K562 (cell line): ENCODE measurements around the gene FERMT3. TPM values are rescaled to one million over a fixed set of nuclear protein-coding genes. Genes with fewer than 3 reads are reported as not detected.
A peak's percentile ranks its signal among the peaks of the same experiment; 100 is the strongest.

Experiments used
- CHAMP1 ChIP-seq: fragments of 450-650 bp; IDR thresholded peaks from 2 replicates; pipeline ENCODE4 v1.6.1; 2016; ENCODE audit warnings: mild to moderate bottlenecking
- CREB3L1 ChIP-seq: fragments of 450-650 bp; IDR thresholded peaks from 2 replicates; pipeline ENCODE4 v1.6.1; 2014; ENCODE audit warnings: low read depth, mild to moderate bottlenecking, moderate library complexity, borderline replicate concordance
- FOXJ3 ChIP-seq: sonication (generic); formaldehyde crosslinking; IDR thresholded peaks from 2 replicates; pipeline ENCODE4 v1.4.0; 2020; ENCODE audit warnings: mild to moderate bottlenecking, missing genetic modification reagents
- ILK ChIP-seq: fragments of 450-650 bp; IDR thresholded peaks from 2 replicates; pipeline ENCODE4 v1.6.1; 2016; ENCODE audit warnings: missing genetic modification characterization, low read depth, mild to moderate bottlenecking, missing compliant biosample characterization, moderate library complexity, borderline replicate concordance
- MCM3 ChIP-seq: fragments of 450-650 bp; IDR thresholded peaks from 2 replicates; pipeline ENCODE4 v1.6.1; 2016
- NBN ChIP-seq: fragments of 450-650 bp; IDR thresholded peaks from 2 replicates; pipeline ENCODE4 v1.6.1; 2016; ENCODE audit warnings: low read depth, mild to moderate bottlenecking
- NCOR1 ChIP-seq: fragments of 450-650 bp; IDR thresholded peaks from 2 replicates; pipeline ENCODE4 v1.6.1; 2016; ENCODE audit warnings: mild to moderate bottlenecking, moderate library complexity
- STAT6 ChIP-seq: sonication (generic); formaldehyde crosslinking; IDR thresholded peaks from 2 replicates; pipeline ENCODE4 v1.8.1; 2023; ENCODE audit warnings: mild to moderate bottlenecking, missing genetic modification reagents
- TRIM28 ChIP-seq: fragments of 450-650 bp; IDR thresholded peaks from 2 replicates; pipeline ENCODE4 v1.6.1; 2017
- XRCC4 ChIP-seq: IDR thresholded peaks from one replicate; pipeline ENCODE4 v1.6.1; 2011; ENCODE audit not compliant: insufficient read depth, insufficient read length; ENCODE audit errors: extremely low read depth
- ZBTB17 ChIP-seq: fragments of 450-650 bp; formaldehyde crosslinking; IDR thresholded peaks from 2 replicates; pipeline ENCODE4 v1.4.0; 2020; ENCODE audit warnings: mild to moderate bottlenecking
- ZMIZ1 ChIP-seq, 2 experiments: fragments of 150-350 bp in 1 of 2; IDR thresholded peaks; 2 replicates each; pipeline ENCODE4 v1.6.1; 2012 to 2016; ENCODE audit warnings: low read depth in 2 of 2, low read length in 2 of 2, mild to moderate bottlenecking in 1 of 2, moderate library complexity in 1 of 2
- ZNF263 ChIP-seq: sonication (generic); formaldehyde crosslinking; IDR thresholded peaks from 2 replicates; pipeline ENCODE4 v1.8.0; 2022; ENCODE audit warnings: mild to moderate bottlenecking, missing genetic modification reagents, borderline replicate concordance
- ZNF280A ChIP-seq: fragments of 450-650 bp; IDR thresholded peaks from 2 replicates; pipeline ENCODE4 v1.6.1; 2018; ENCODE audit warnings: mild to moderate bottlenecking, low read depth; ENCODE audit not compliant: partially characterized antibody
- ZNF668 ChIP-seq: fragments of 250-450 bp; sonication (Bioruptor Pico); IDR thresholded peaks from 2 replicates; pipeline ENCODE4 v1.8.0; 2022; ENCODE audit warnings: mild to moderate bottlenecking, inconsistent platforms
- polyA plus RNA-seq, 8 experiments: library from polyadenylated mRNA; depleted of rRNA in 4 of 8; stranded (reverse) in 5 of 8; unstranded in 3 of 8; fragments of >200 nt; fragmentation: Nextera tagmentation in 2 of 8; fragmentation: Illumina TruSeq in 1 of 8; extraction: Ambion mirVana in 2 of 8; extraction: Trizol in 1 of 8; gene quantifications; 2 replicates each; pipeline versions ENCODE4 v1.2.1 to v1.2.3, GENCODE V29; 2011 to 2014; ENCODE audit warnings: inconsistent platforms in 1 of 8, missing spikeins in 1 of 8
- total RNA-seq, 7 experiments: library from RNA; depleted of rRNA in 6 of 7; stranded (reverse); fragments of >200 nt in 6 of 7; fragmentation: Illumina TruSeq in 2 of 7; extraction: Trizol in 2 of 7; gene quantifications; 2 replicates each; pipeline versions ENCODE4 v1.2.1 to v1.2.3, GENCODE V29; 2011 to 2021; ENCODE audit warnings: low replicate concordance in 1 of 7

FERMT3 gene
- total and polyA plus RNA-seq, 9 of the 15 experiments (the other 6 are each of a cell fraction or from before 2014, with no cell fraction given), result 3.2 to 275 (median 79.7) TPM

GRCh38 chr11:64165842-64166635 lies 40.5 kb upstream of the FERMT3 start, which contains the start of gene MACROD1 (continued):
- TF ChIP-seq ZMIZ1 (IDR thresholded peaks at IDR 0.05; ENCODE audit: low read depth in 2 of 2, low read length in 2 of 2), result 0 out of 4 replicates have a peak, but pooled peaks of 1 of the 2 experiments have one; percentile 36
- peak; percentile 87 for TF ChIP-seq CREB3L1
- TF ChIP-seq FOXJ3 (CRISPR knock-in tag), result no peak
- no peak for TF ChIP-seq NBN
- no peak for TF ChIP-seq ZNF263 (CRISPR knock-in tag)
- no peak for TF ChIP-seq ZNF668 (CRISPR knock-in tag)
- no peak for TF ChIP-seq CHAMP1
- TF ChIP-seq ILK, result no peak
- TF ChIP-seq ZNF280A, result no peak
- TF ChIP-seq ZBTB17 (CRISPR knock-in tag), result peak; percentile 39; the same call in 1 of the 2 replicates
- TF ChIP-seq STAT6 (CRISPR knock-in tag), result no peak
- no peak for TF ChIP-seq TRIM28
- TF ChIP-seq MCM3, result no peak
- no peak for TF ChIP-seq NCOR1
- TF ChIP-seq XRCC4, result no peak
